ENCODE measurements around the gene FBXO48.
"Not testable (repeated sequence)": the region's sequence is repeated elsewhere in the genome, so short reads cannot be mapped to it uniquely, and the experiment has no call there.

Gene FBXO48

GRCh38 chr2:68467077-68467960 lies at the start of gene FBXO48, which contains the start of gene APLF:
TSS of gene FBXO48 (minus strand) at chr2:68467294. CDS start at chr2:68465145, 2,149 bp downstream.
TSS of gene APLF (plus strand) at chr2:68467585. CDS start at chr2:68467732, 147 bp downstream.
- no peaks in the 10 kb centered on the region for H3K36me3 Mint-ChIP-seq (ENCODE audit: low read depth)
- peaks cover 58% of the 10 kb centered on the region for H3K4me1 Mint-ChIP-seq (ENCODE audit: low read depth)
- H3K9me3 Mint-ChIP-seq: no peaks in the 10 kb centered on the region
- peak within 1 kb of the TSS; percentile 96 for H3K4me3 Mint-ChIP-seq
- H3K27me3 Mint-ChIP-seq: no peaks in the 10 kb centered on the region
- H3K27ac Mint-ChIP-seq: peak within 1 kb of the TSS; percentile 97

- peaks cover 4% of the 10 kb centered on the region for H3K4me1 Mint-ChIP-seq (ENCODE audit: low read depth)
- H3K9me3 Mint-ChIP-seq: no peaks in the 10 kb centered on the region
- no peak overlapping the region for H3K27ac Mint-ChIP-seq
- H3K4me3 Mint-ChIP-seq: no peak overlapping the region
- H3K36me3 Mint-ChIP-seq (ENCODE audit: low read depth): no peaks in the 10 kb centered on the region
- no peaks in the 10 kb centered on the region for H3K27me3 Mint-ChIP-seq
Measured at GRCh38 chr2:68516051-68516955, 49.2 kb upstream of the FBXO48 start.

GRCh38 chr2:68514316-68514929 lies 47.3 kb upstream of the FBXO48 start:
- no peaks in the 10 kb centered on the region for H3K4me1 Mint-ChIP-seq (ENCODE audit: low read depth)
- no peaks in the 10 kb centered on the region for H3K36me3 Mint-ChIP-seq (ENCODE audit: low read depth)
- H3K27ac Mint-ChIP-seq: no peak overlapping the region
- no peaks in the 10 kb centered on the region for H3K27me3 Mint-ChIP-seq
- no peak overlapping the region for H3K4me3 Mint-ChIP-seq
- H3K9me3 Mint-ChIP-seq: no peaks in the 10 kb centered on the region

- Mint-ChIP-seq H3K9me3 (peaks cover 4% of the 10 kb centered on the region), H3K4me3 (no peak overlapping the region), H3K36me3 (ENCODE audit: low read depth) (peaks cover 6% of the 10 kb centered on the region), H3K27ac (no peak overlapping the region), H3K4me1 (ENCODE audit: low read depth) (no peaks in the 10 kb centered on the region), H3K27me3 (no peaks in the 10 kb centered on the region)
Measured at GRCh38 chr2:68512966-68513365, 45.9 kb upstream of the FBXO48 start.

- Mint-ChIP-seq H3K4me1 (ENCODE audit: low read depth) (no peaks in the 10 kb centered on the region), H3K4me3 (no peak overlapping the region), H3K27ac (no peak overlapping the region), H3K36me3 (ENCODE audit: low read depth) (peaks cover 9% of the 10 kb centered on the region), H3K9me3 (peaks cover 4% of the 10 kb centered on the region), H3K27me3 (no peaks in the 10 kb centered on the region)
Measured at GRCh38 chr2:68512326-68512725, 45.2 kb upstream of the FBXO48 start.

GRCh38 chr2:68506170-68506569 lies 39.1 kb upstream of the FBXO48 start:
- no peak overlapping the region for H3K27ac Mint-ChIP-seq
- H3K27me3 Mint-ChIP-seq: no peaks in the 10 kb centered on the region
- peaks cover 4% of the 10 kb centered on the region for H3K9me3 Mint-ChIP-seq
- H3K4me1 Mint-ChIP-seq (ENCODE audit: low read depth): peaks cover 18% of the 10 kb centered on the region
- H3K36me3 Mint-ChIP-seq (ENCODE audit: low read depth): peaks cover 15% of the 10 kb centered on the region
- no peak overlapping the region for H3K4me3 Mint-ChIP-seq

GRCh38 chr2:68505603-68506159 lies 38.6 kb upstream of the FBXO48 start:
- H3K36me3 Mint-ChIP-seq (ENCODE audit: low read depth): peaks cover 15% of the 10 kb centered on the region
- H3K27ac Mint-ChIP-seq: no peak overlapping the region
- peaks cover 4% of the 10 kb centered on the region for H3K9me3 Mint-ChIP-seq
- H3K4me3 Mint-ChIP-seq: no peak overlapping the region
- peaks cover 18% of the 10 kb centered on the region for H3K4me1 Mint-ChIP-seq (ENCODE audit: low read depth)
- no peaks in the 10 kb centered on the region for H3K27me3 Mint-ChIP-seq

GRCh38 chr2:68501768-68502167 lies 34.7 kb upstream of the FBXO48 start:
- Mint-ChIP-seq H3K27ac (no peak overlapping the region), H3K4me1 (ENCODE audit: low read depth) (peaks cover 15% of the 10 kb centered on the region), H3K27me3 (no peaks in the 10 kb centered on the region), H3K9me3 (peaks cover 2% of the 10 kb centered on the region), H3K36me3 (ENCODE audit: low read depth) (peaks cover 10% of the 10 kb centered on the region), H3K4me3 (no peak overlapping the region)

- no peak overlapping the region for H3K4me3 Mint-ChIP-seq
- H3K4me1 Mint-ChIP-seq (ENCODE audit: low read depth): peaks cover 4% of the 10 kb centered on the region
- no peak overlapping the region for H3K27ac Mint-ChIP-seq
- H3K27me3 Mint-ChIP-seq: no peaks in the 10 kb centered on the region
- peaks cover 7% of the 10 kb centered on the region for H3K9me3 Mint-ChIP-seq
- H3K36me3 Mint-ChIP-seq (ENCODE audit: low read depth): peaks cover 11% of the 10 kb centered on the region
Measured at GRCh38 chr2:68500649-68501048, 33.6 kb upstream of the FBXO48 start.

GRCh38 chr2:68499133-68499532 lies 32.0 kb upstream of the FBXO48 start:
- peaks cover 7% of the 10 kb centered on the region for H3K9me3 Mint-ChIP-seq
- no peak overlapping the region for H3K4me3 Mint-ChIP-seq
- H3K27ac Mint-ChIP-seq: no peak overlapping the region
- no peaks in the 10 kb centered on the region for H3K4me1 Mint-ChIP-seq (ENCODE audit: low read depth)
- H3K27me3 Mint-ChIP-seq: no peaks in the 10 kb centered on the region
- peaks cover 18% of the 10 kb centered on the region for H3K36me3 Mint-ChIP-seq (ENCODE audit: low read depth)

- Mint-ChIP-seq H3K9me3 (peaks cover 3% of the 10 kb centered on the region), H3K4me3 (no peak overlapping the region), H3K36me3 (ENCODE audit: low read depth) (peaks cover 17% of the 10 kb centered on the region), H3K27ac (no peak overlapping the region), H3K4me1 (ENCODE audit: low read depth) (peaks cover 4% of the 10 kb centered on the region), H3K27me3 (no peaks in the 10 kb centered on the region)
Measured at GRCh38 chr2:68491582-68491981, 24.5 kb upstream of the FBXO48 start.

- H3K27me3 Mint-ChIP-seq: no peaks in the 10 kb centered on the region
- H3K4me1 Mint-ChIP-seq (ENCODE audit: low read depth): peaks cover 4% of the 10 kb centered on the region
- H3K36me3 Mint-ChIP-seq (ENCODE audit: low read depth): peaks cover 8% of the 10 kb centered on the region
- no peak overlapping the region for H3K27ac Mint-ChIP-seq
- H3K4me3 Mint-ChIP-seq: no peak overlapping the region
- no peaks in the 10 kb centered on the region for H3K9me3 Mint-ChIP-seq
Measured at GRCh38 chr2:68489282-68489681, 22.2 kb upstream of the FBXO48 start.

GRCh38 chr2:68488605-68489004 lies 21.5 kb upstream of the FBXO48 start:
- not testable (repeated sequence) for H3K9me3 Mint-ChIP-seq; H3K36me3 Mint-ChIP-seq (ENCODE audit: low read depth); H3K4me3 Mint-ChIP-seq; H3K27ac Mint-ChIP-seq; H3K4me1 Mint-ChIP-seq (ENCODE audit: low read depth); H3K27me3 Mint-ChIP-seq

- peaks cover 4% of the 10 kb centered on the region for H3K4me1 Mint-ChIP-seq (ENCODE audit: low read depth)
- no peak overlapping the region for H3K27ac Mint-ChIP-seq
- no peak overlapping the region for H3K4me3 Mint-ChIP-seq
- H3K27me3 Mint-ChIP-seq: no peaks in the 10 kb centered on the region
- H3K36me3 Mint-ChIP-seq (ENCODE audit: low read depth): peaks cover under 1% of the 10 kb centered on the region
- H3K9me3 Mint-ChIP-seq: no peaks in the 10 kb centered on the region
Measured at GRCh38 chr2:68487773-68488355, 20.8 kb upstream of the FBXO48 start.
